ENCODE results near the gene MPHOSPH6. TPM values are rescaled to one million over a fixed set of nuclear protein-coding genes. Genes with fewer than 3 reads are reported as not detected.

Gene MPHOSPH6
- total and polyA plus RNA-seq, 2 of the 8 experiments (the other 6 are each of a cell fraction or from before 2014, with no cell fraction given): 19.7 to 32.9 TPM

DNA sequence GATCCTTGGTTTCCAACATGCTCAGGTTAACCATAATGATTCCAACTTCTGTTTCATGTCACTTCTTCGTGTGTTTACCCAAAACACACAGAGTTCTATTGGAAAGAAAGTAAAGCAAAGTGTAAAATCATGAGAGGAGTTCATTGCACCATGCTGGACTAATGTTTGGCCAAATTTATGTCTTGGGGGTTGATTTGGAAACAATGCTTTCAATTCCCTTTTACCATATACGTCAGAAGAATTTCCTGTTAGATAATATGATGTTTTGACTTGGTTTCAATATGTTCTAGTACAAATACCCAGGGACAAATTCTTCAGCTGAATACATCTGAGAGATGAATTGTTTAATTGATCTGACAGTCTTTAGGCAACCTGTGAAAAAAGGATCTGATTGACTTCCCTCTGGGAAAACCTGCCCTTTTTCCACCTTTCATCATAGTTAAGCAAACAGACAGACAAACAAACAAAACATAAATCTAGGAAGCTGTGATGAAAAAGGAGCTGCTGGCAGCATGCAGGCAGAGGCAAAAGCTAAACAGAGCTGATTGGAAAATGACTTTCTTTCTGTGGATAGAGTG, 26.0 kb upstream of the MPHOSPH6 start:
- Histone ChIP-seq H2BK20ac (ENCODE audit: low read length) (no peak overlapping the region), H2BK5ac (ENCODE audit: low read depth, low read length) (no peak overlapping the region), H3K9ac (replicated peaks in 1 of 4; ENCODE audit: extremely low read depth in 1 of 4, low read depth in 3 of 4, low read length in 3 of 4) (no peak overlapping the region), H2AFZ (ENCODE audit: low read length) (no peak overlapping the region), H3K4me3 (ENCODE audit: extremely low read depth in 1 of 4, insufficient read depth in 2 of 4, low read depth in 3 of 4, low read length in 4 of 4) (no peak overlapping the region), H3K9me3 (ENCODE audit: insufficient read depth in 2 of 2, low read depth in 1 of 2, low read length in 1 of 2) (no peaks in the 10 kb centered on the region), H4K20me1 (replicated peaks in 1 of 2; ENCODE audit: control insufficient read depth in 1 of 2, insufficient read depth in 2 of 2, low read length in 2 of 2) (no peaks in the 10 kb centered on the region), H2BK12ac (ENCODE audit: low read depth, low read length) (no peak overlapping the region), H2BK120ac (replicated peaks; ENCODE audit: low read depth, low read length) (no peak overlapping the region), H4K8ac (ENCODE audit: extremely low read depth, insufficient read depth, low read length) (no peak overlapping the region), H3K4me2 (ENCODE audit: insufficient read depth in 1 of 2, low read depth in 2 of 2, low read length in 2 of 2) (no peak overlapping the region), H3K4ac (replicated peaks; ENCODE audit: insufficient read length, low read depth, low read length) (no peak overlapping the region), H3K23ac (ENCODE audit: insufficient read length) (no peak overlapping the region), H3K23me2 (ENCODE audit: low read depth, low read length) (no peaks in the 10 kb centered on the region), H3K36me3 (ENCODE audit: control insufficient read depth in 2 of 4, insufficient read depth in 4 of 4, low read length in 3 of 4) (no peaks in the 10 kb centered on the region), H3K56ac (replicated peaks; ENCODE audit: insufficient read length, low read depth, low read length) (no peak overlapping the region), H2BK15ac (ENCODE audit: low read length) (no peak overlapping the region), H3K79me1 (ENCODE audit: low read depth, low read length) (no peaks in the 10 kb centered on the region), H4K91ac (replicated peaks; ENCODE audit: insufficient read length, low read length) (no peak overlapping the region), H3K14ac (ENCODE audit: insufficient read length) (no peak overlapping the region), H3K27me3 (replicated peaks in 1 of 4; ENCODE audit: control insufficient read depth in 3 of 4, extremely low read depth in 1 of 4, insufficient read depth in 3 of 4, low read length in 3 of 4) (no peaks in the 10 kb centered on the region), H3K27ac (ENCODE audit: low read depth, low read length) (no peak overlapping the region), H3K4me1 (replicated peaks in 1 of 4; ENCODE audit: control insufficient read depth in 3 of 4, insufficient read depth in 4 of 4, low read length in 3 of 4) (no peaks in the 10 kb centered on the region), H2AK5ac (ENCODE audit: low read depth, low read length) (no peak overlapping the region), H4K5ac (ENCODE audit: insufficient read length, low read depth, low read length) (no peak overlapping the region), H3K18ac (ENCODE audit: extremely low read depth, low read length) (no peak overlapping the region), H3K79me2 (ENCODE audit: control insufficient read depth in 1 of 2, insufficient read depth in 2 of 2, low read length in 2 of 2) (no peaks in the 10 kb centered on the region)
- 89% methylated on average over 2 of the region's 2 CpGs; no CpG with 5 or more reads in 1 of the 2 experiments for WGBS, 2 experiments (ENCODE audit: extremely low coverage in 1 of 2, insufficient coverage in 1 of 2, insufficient read length in 1 of 2, insufficient replicate concordance in 2 of 2, low coverage in 1 of 2, low lambda C conversion rate in 2 of 2, missing lambda C conversion rate in 1 of 2)
- ChIA-PET CTCF (ENCODE audit: partially characterized antibody) (interaction anchor here (0.6 to 1.3 kb wide), 3 partner anchors 16 to 279 kb away, joined by 3 to 4 read pairs (median 3); no protein-coding TSS in a partner anchor), POLR2A (ENCODE audit: partially characterized antibody) (no interaction called here)
- no peak for TF ChIP-seq CTBP2 (IDR thresholded peaks at IDR 0.05; ENCODE audit: borderline replicate concordance, insufficient read depth, insufficient read length, low read length)
- no peak for TF ChIP-seq PHF8 (conservative IDR thresholded peaks at IDR 0.05; ENCODE audit: low read depth, low read length)
- FAIRE-seq: no peak
- no peak for DNase-seq (ENCODE audit: low read depth in 1 of 2, low spot score in 2 of 2)

Data from H1 (cell line).